ENCODE results near the gene LAMC3. TPM values are rescaled to one million over a fixed set of nuclear protein-coding genes. Genes with fewer than 3 reads are reported as not detected.

The LAMC3 gene
- total RNA-seq, 3 donors from 2014 or later = 2.1 to 8.5 (median 7.8) TPM

GRCh38 chr9:131082774-131083512 lies 74.0 kb downstream of the LAMC3 start:
- intact Hi-C loops (cut with DNase I; ENCODE audit: low total_unique reads) = no loop called here
- TF ChIP-seq POLR2A (IDR thresholded peaks at IDR 0.05) (no peak), POLR2AphosphoS5 (IDR thresholded peaks at IDR 0.05) (no peak), CTCF (IDR thresholded peaks at IDR 0.05) (no peak)

GRCh38 chr9:131084661-131085369 lies 75.8 kb downstream of the LAMC3 start:
- intact Hi-C loops (cut with DNase I; ENCODE audit: low total_unique reads) = no loop called here
- H3K9me3 ChIP-seq = no peaks in the 10 kb centered on the region
- no peak for DNase-seq (ENCODE audit: low spot score in 2 of 2)
- H3K36me3 ChIP-seq = no peaks in the 10 kb centered on the region
- no peak overlapping the region for H3K4me3 ChIP-seq
- H3K27me3 ChIP-seq = no peaks in the 10 kb centered on the region
- H3K27ac ChIP-seq = no peak overlapping the region
- no peaks in the 10 kb centered on the region for H3K4me1 ChIP-seq
- TF ChIP-seq POLR2A (IDR thresholded peaks at IDR 0.05) (no peak), POLR2AphosphoS5 (IDR thresholded peaks at IDR 0.05) (no peak), CTCF (IDR thresholded peaks at IDR 0.05) (no peak)

More at GRCh38 chr9:131082774-131083512, 74.0 kb downstream of the LAMC3 start:
- H3K9me3 ChIP-seq = no peaks in the 10 kb centered on the region
- no peak overlapping the region for H3K4me3 ChIP-seq
- H3K4me1 ChIP-seq = no peaks in the 10 kb centered on the region
- H3K27ac ChIP-seq = no peak overlapping the region
- H3K27me3 ChIP-seq = no peaks in the 10 kb centered on the region
- no peaks in the 10 kb centered on the region for H3K36me3 ChIP-seq
- DNase-seq (ENCODE audit: low spot score in 2 of 2) = no peak

- H3K9me3 ChIP-seq = no peaks in the 10 kb centered on the region
- H3K27me3 ChIP-seq = no peaks in the 10 kb centered on the region
- H3K4me3 ChIP-seq = no peak overlapping the region
- H3K4me1 ChIP-seq = no peaks in the 10 kb centered on the region
- no peak for TF ChIP-seq CTCF (IDR thresholded peaks at IDR 0.05)
- no peak for TF ChIP-seq POLR2A (IDR thresholded peaks at IDR 0.05)
- TF ChIP-seq POLR2AphosphoS5 (IDR thresholded peaks at IDR 0.05) = no peak
- DNase-seq (ENCODE audit: low spot score in 2 of 2) = no peak
- no peaks in the 10 kb centered on the region for H3K36me3 ChIP-seq
- intact Hi-C loops (cut with DNase I; ENCODE audit: low total_unique reads) = no loop called here
- no peak overlapping the region for H3K27ac ChIP-seq
These were observed 76.6 kb downstream of the LAMC3 start for GRCh38 chr9:131085370-131086122.

- DNase-seq (ENCODE audit: low spot score in 2 of 2) = no peak
These were observed 78.5 kb downstream of the LAMC3 start for GRCh38 chr9:131087354-131087893.

More at GRCh38 chr9:131087354-131087893, 78.5 kb downstream of the LAMC3 start:
- TF ChIP-seq POLR2AphosphoS5 (IDR thresholded peaks at IDR 0.05) (no peak), CTCF (IDR thresholded peaks at IDR 0.05) (no peak), POLR2A (IDR thresholded peaks at IDR 0.05) (no peak)
- intact Hi-C loops (cut with DNase I; ENCODE audit: low total_unique reads) = no loop called here
- Histone ChIP-seq H3K4me3 (no peak overlapping the region), H3K36me3 (no peaks in the 10 kb centered on the region), H3K27me3 (no peaks in the 10 kb centered on the region), H3K4me1 (no peaks in the 10 kb centered on the region), H3K27ac (no peak overlapping the region), H3K9me3 (no peaks in the 10 kb centered on the region)

All from breast epithelium (tissue), 4 donors.